ENCODE measurements around the gene MANF.

Gene MANF

DNA sequence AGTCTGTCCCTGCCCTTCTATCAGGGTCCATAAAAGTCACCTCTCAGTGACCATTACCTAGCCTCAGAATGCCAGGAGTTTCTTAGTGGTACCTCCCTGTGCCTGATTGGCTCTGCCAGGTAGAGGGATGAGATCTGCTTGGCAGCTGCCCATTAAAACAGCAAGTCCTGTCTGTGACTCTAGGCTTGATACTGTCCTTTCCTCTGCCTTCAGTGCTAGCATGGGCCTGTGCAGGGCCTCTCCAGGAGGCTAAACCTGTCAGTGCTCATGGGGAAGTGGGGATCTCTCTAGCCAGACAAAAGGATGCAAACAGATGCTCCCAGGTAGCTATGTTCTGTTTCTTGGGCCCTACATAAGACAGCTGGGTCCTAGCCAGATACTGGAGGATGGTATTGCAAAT, 10.0 kb upstream of the MANF start (continued):
- TF ChIP-seq ZNF565 (CRISPR knock-in tag; conservative IDR thresholded peaks at IDR 0.05; ENCODE audit: low read depth): no peak

DNA sequence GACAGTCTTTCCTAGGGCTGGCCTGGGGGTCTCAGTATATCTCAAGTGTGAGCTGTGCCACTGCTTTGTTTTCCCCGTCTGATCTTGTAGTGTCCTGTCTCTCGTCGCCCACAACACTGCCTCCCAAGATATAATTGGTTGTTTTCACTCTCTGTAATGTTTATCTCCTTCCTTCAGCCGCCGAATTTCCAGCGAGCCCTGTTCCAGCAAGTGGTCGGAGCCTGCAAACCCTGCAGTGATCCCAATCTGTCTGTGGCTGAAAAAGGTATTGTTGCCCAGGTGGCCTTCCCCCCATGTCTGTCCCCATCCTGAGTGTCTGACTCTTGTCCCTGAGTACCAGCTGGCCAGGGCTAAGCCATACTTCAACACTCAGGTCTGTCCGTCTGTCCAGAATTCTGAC, 9.5 kb upstream of the MANF start:
- TF ChIP-seq RARB (CRISPR knock-in tag; IDR thresholded peaks at IDR 0.05): no peak
- TF ChIP-seq, protein P1, sequence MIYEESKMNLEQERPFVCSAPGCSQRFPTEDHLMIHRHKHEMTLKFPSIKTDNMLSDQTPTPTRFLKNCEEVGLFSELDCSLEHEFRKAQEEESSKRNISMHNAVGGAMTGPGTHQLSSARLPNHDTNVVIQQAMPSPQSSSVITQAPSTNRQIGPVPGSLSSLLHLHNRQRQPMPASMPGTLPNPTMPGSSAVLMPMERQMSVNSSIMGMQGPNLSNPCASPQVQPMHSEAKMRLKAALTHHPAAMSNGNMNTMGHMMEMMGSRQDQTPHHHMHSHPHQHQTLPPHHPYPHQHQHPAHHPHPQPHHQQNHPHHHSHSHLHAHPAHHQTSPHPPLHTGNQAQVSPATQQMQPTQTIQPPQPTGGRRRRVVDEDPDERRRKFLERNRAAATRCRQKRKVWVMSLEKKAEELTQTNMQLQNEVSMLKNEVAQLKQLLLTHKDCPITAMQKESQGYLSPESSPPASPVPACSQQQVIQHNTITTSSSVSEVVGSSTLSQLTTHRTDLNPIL (CRISPR knock-in tag; IDR thresholded peaks at IDR 0.05; ENCODE audit: low read depth): no peak
- TF ChIP-seq ISL1 (CRISPR knock-in tag; IDR thresholded peaks at IDR 0.05): no peak
- TF ChIP-seq ZNF8 (CRISPR knock-in tag; IDR thresholded peaks at IDR 0.05): no peak
- no peak for TF ChIP-seq ZFP3 (CRISPR knock-in tag; IDR thresholded peaks at IDR 0.05)
- TF ChIP-seq SNAI2 (CRISPR knock-in tag; IDR thresholded peaks at IDR 0.05): no peak
- no peak for TF ChIP-seq PPARA (CRISPR knock-in tag; IDR thresholded peaks at IDR 0.05; ENCODE audit: borderline replicate concordance)
- TF ChIP-seq, protein P2, sequence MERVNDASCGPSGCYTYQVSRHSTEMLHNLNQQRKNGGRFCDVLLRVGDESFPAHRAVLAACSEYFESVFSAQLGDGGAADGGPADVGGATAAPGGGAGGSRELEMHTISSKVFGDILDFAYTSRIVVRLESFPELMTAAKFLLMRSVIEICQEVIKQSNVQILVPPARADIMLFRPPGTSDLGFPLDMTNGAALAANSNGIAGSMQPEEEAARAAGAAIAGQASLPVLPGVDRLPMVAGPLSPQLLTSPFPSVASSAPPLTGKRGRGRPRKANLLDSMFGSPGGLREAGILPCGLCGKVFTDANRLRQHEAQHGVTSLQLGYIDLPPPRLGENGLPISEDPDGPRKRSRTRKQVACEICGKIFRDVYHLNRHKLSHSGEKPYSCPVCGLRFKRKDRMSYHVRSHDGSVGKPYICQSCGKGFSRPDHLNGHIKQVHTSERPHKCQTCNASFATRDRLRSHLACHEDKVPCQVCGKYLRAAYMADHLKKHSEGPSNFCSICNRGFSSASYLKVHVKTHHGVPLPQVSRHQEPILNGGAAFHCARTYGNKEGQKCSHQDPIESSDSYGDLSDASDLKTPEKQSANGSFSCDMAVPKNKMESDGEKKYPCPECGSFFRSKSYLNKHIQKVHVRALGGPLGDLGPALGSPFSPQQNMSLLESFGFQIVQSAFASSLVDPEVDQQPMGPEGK (CRISPR knock-in tag; IDR thresholded peaks at IDR 0.05; ENCODE audit: borderline replicate concordance): no peak
- ATAC-seq: no peak

DNA sequence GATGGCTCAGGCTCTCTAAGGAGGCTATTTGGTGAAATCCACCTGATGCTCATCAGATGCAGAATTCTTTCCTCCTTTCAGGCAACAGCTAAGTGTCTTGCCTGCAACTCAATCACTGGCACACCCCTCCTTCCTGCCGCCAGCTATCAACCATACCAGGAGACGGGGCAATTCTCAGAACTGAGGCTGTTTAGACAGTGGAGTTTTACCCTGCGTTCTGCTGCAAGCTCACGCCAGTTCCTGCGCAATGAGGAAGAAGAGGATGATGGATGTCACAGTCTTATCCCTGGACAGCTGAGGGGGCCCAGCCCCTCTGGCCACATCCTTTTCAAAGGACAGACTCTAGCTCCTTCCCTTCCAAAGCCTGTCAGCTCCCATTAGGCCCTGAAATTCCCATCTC, 7.0 kb upstream of the MANF start:
- no peak for ATAC-seq
- TF ChIP-seq OSR1 (CRISPR knock-in tag; IDR thresholded peaks at IDR 0.05): no peak
- TF ChIP-seq, protein P2 (CRISPR knock-in tag; IDR thresholded peaks at IDR 0.05; ENCODE audit: borderline replicate concordance): no peak
- TF ChIP-seq ZNF70 (CRISPR knock-in tag; IDR thresholded peaks at IDR 0.05): no peak
- TF ChIP-seq, protein P3, sequence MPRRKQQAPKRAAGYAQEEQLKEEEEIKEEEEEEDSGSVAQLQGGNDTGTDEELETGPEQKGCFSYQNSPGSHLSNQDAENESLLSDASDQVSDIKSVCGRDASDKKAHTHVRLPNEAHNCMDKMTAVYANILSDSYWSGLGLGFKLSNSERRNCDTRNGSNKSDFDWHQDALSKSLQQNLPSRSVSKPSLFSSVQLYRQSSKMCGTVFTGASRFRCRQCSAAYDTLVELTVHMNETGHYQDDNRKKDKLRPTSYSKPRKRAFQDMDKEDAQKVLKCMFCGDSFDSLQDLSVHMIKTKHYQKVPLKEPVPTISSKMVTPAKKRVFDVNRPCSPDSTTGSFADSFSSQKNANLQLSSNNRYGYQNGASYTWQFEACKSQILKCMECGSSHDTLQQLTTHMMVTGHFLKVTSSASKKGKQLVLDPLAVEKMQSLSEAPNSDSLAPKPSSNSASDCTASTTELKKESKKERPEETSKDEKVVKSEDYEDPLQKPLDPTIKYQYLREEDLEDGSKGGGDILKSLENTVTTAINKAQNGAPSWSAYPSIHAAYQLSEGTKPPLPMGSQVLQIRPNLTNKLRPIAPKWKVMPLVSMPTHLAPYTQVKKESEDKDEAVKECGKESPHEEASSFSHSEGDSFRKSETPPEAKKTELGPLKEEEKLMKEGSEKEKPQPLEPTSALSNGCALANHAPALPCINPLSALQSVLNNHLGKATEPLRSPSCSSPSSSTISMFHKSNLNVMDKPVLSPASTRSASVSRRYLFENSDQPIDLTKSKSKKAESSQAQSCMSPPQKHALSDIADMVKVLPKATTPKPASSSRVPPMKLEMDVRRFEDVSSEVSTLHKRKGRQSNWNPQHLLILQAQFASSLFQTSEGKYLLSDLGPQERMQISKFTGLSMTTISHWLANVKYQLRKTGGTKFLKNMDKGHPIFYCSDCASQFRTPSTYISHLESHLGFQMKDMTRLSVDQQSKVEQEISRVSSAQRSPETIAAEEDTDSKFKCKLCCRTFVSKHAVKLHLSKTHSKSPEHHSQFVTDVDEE (CRISPR knock-in tag; IDR thresholded peaks at IDR 0.05): no peak
- TF ChIP-seq ZC3H10 (CRISPR knock-in tag; IDR thresholded peaks at IDR 0.05): no peak
- no peak for TF ChIP-seq SNAI2 (CRISPR knock-in tag; IDR thresholded peaks at IDR 0.05)
- no peak for TF ChIP-seq ZFP3 (CRISPR knock-in tag; IDR thresholded peaks at IDR 0.05)
- TF ChIP-seq BACH2 (CRISPR knock-in tag; IDR thresholded peaks at IDR 0.05; ENCODE audit: borderline replicate concordance): no peak

DNA sequence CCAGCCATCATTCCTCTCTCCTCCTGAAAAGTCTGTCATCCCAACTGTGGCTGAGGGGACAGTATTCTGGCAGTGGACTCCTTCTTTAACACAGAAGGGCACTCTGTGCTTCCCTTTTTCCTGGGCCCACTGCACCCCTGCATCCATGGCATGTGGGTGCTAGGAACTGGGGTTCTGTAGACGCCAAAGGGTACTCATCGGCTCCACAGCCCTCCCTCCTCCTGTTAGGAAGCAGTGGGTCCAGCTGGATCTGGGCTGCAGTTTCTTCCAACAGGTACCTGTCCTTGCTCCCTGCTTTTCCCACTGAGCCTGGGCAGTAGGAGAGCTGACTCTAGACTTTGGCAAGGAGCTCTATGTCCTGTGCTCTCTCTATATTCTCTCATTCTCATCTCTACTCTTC, 6.4 kb upstream of the MANF start:
- TF ChIP-seq BACH2 (CRISPR knock-in tag; IDR thresholded peaks at IDR 0.05; ENCODE audit: borderline replicate concordance) (no peak), PPARA (CRISPR knock-in tag; IDR thresholded peaks at IDR 0.05; ENCODE audit: borderline replicate concordance) (no peak), ZFP3 (CRISPR knock-in tag; IDR thresholded peaks at IDR 0.05) (no peak), ZNF8 (CRISPR knock-in tag; IDR thresholded peaks at IDR 0.05) (no peak), ESRRG (CRISPR knock-in tag; IDR thresholded peaks at IDR 0.05) (no peak), GLIS3 (CRISPR knock-in tag; IDR thresholded peaks at IDR 0.05) (no peak), TOX (CRISPR knock-in tag; IDR thresholded peaks at IDR 0.05; ENCODE audit: borderline replicate concordance) (no peak), ZC3H10 (CRISPR knock-in tag; IDR thresholded peaks at IDR 0.05) (no peak), TCF4 (CRISPR knock-in tag; IDR thresholded peaks at IDR 0.05; ENCODE audit: borderline replicate concordance) (no peak), OSR1 (CRISPR knock-in tag; IDR thresholded peaks at IDR 0.05) (no peak), CSDC2 (CRISPR knock-in tag; IDR thresholded peaks at IDR 0.05) (no peak), ZFP30 (CRISPR knock-in tag; IDR thresholded peaks at IDR 0.05) (no peak), RARB (CRISPR knock-in tag; IDR thresholded peaks at IDR 0.05) (no peak), ZNF70 (CRISPR knock-in tag; IDR thresholded peaks at IDR 0.05) (no peak)
- TF ChIP-seq, protein P3 (CRISPR knock-in tag; IDR thresholded peaks at IDR 0.05): no peak
- TF ChIP-seq, protein P2 (CRISPR knock-in tag; IDR thresholded peaks at IDR 0.05; ENCODE audit: borderline replicate concordance): no peak
- TF ChIP-seq, protein P4, sequence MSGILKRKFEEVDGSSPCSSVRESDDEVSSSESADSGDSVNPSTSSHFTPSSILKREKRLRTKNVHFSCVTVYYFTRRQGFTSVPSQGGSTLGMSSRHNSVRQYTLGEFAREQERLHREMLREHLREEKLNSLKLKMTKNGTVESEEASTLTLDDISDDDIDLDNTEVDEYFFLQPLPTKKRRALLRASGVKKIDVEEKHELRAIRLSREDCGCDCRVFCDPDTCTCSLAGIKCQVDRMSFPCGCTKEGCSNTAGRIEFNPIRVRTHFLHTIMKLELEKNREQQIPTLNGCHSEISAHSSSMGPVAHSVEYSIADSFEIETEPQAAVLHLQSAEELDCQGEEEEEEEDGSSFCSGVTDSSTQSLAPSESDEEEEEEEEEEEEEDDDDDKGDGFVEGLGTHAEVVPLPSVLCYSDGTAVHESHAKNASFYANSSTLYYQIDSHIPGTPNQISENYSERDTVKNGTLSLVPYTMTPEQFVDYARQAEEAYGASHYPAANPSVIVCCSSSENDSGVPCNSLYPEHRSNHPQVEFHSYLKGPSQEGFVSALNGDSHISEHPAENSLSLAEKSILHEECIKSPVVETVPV (CRISPR knock-in tag; IDR thresholded peaks at IDR 0.05): no peak
- ATAC-seq: no peak

All from SK-N-SH treated with all-trans-retinoic acid at 6 μM for 48 hours (cell line).